Testis (tissue), 3 donors: ENCODE results near the gene LYPLA2. TPM values are rescaled to one million over a fixed set of nuclear protein-coding genes. Genes with fewer than 3 reads are reported as not detected.

ENCODE experiments used
- DNase-seq: peaks from one replicate; pipeline ENCODE4 v3.0.0-alpha.2; 2019
- H3K27ac ChIP-seq, 2 donors: fragments of 200-600 bp; sonication (generic); one replicate each; pipeline ENCODE4 v1.5.1; 2019
- H3K27me3 ChIP-seq: fragments of 200-600 bp; sonication (generic); one replicate; pipeline ENCODE4 v1.5.1; 2019
- H3K36me3 ChIP-seq: fragments of 200-600 bp; sonication (generic); one replicate; pipeline ENCODE4 v1.5.1; 2017; ENCODE audit warnings: low read depth; ENCODE audit errors: missing control alignments
- H3K4me1 ChIP-seq: fragments of 200-600 bp; sonication (generic); one replicate; pipeline ENCODE4 v1.5.1; 2019
- H3K4me3 ChIP-seq, 2 donors: fragments of 200-600 bp; sonication (generic); one replicate each; pipeline ENCODE4 v1.5.1; 2017 to 2019
- H3K9me3 ChIP-seq: fragments of 200-600 bp; sonication (generic); one replicate; pipeline ENCODE4 v1.5.1; 2017
- POLR2A ChIP-seq: fragments of 450-650 bp; IDR thresholded peaks from one replicate; pipeline ENCODE4 v1.6.1; 2017; ENCODE audit warnings: antibody characterized with exemption, mild to moderate bottlenecking, moderate library complexity
- WGBS, 2 donors: methylation state at CpG; one replicate each; pipeline ENCODE4 v1.1.5; 2018; 5-methylcytosine and 5-hydroxymethylcytosine counted together
- intact Hi-C: fragments of 100-400 bp; cut with DNase I; formaldehyde crosslinking; loops from one replicate; pipeline ENCODE4 v1.15.1; 2023; ENCODE audit warnings: low total_unique reads
- polyA plus RNA-seq: library from polyadenylated mRNA; stranded (reverse); fragments of 350-450 nt; fragmentation: Illumina TruSeq; extraction: RNeasy Lipid Tissue Mini Kit (QIAGEN cat#74804); gene quantifications from one replicate; pipeline ENCODE4 v1.2.3, GENCODE V29; 2014; ENCODE audit warnings: low read depth, low replicate concordance; ENCODE audit not compliant: insufficient read depth
- total RNA-seq, 2 donors: library from RNA; depleted of rRNA; stranded (reverse); fragments of >200 nt; gene quantifications; one replicate each; pipeline ENCODE4 v1.2.3, GENCODE V29; 2016
- TF ChIP-seq, protein P1 (sequence below), 3 experiments: fragments of 450-650 bp in 2 of 3; fragments of 200-600 bp in 1 of 3; sonication (generic) in 1 of 3; IDR thresholded peaks; one replicate each; pipeline ENCODE4 v1.5.1; 2016 to 2019; ENCODE audit warnings: antibody characterized with exemption in 3 of 3, mild to moderate bottlenecking in 2 of 3, moderate library complexity in 1 of 3

Gene LYPLA2
- total and polyA plus RNA-seq, 3 donors from 2014 or later, result 36.1 to 47.8 (median 46.5) TPM

DNA sequence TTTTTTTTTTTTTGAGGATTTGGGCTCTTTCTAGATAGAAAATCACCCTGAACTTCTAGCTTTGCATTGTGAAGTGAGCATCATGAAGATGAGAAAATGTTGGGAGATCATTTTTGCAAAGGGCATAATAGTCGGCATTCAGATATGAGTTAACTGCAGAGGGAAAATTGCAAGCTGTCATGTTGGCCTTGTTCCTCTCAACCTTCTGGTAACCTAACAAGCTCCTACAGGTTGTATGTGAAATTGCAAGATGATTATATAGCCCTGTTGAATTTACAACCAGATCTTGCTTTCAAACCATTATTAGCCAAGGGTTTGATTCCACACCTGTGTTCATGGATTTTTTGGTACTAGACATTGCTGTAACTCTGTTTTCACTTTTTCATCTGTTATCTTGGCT, 45.4 kb upstream of the LYPLA2 start:
- WGBS, 2 donors, result 53 to 69% methylated on average over 1 of the region's 1 CpG
- Histone ChIP-seq H3K36me3 (no peaks in the 10 kb centered on the region), H3K27ac (no peak overlapping the region), H3K27me3 (no peaks in the 10 kb centered on the region), H3K4me3 (no peak overlapping the region), H3K9me3 (no peaks in the 10 kb centered on the region), H3K4me1 (no peaks in the 10 kb centered on the region)
- TF ChIP-seq, protein P1, sequence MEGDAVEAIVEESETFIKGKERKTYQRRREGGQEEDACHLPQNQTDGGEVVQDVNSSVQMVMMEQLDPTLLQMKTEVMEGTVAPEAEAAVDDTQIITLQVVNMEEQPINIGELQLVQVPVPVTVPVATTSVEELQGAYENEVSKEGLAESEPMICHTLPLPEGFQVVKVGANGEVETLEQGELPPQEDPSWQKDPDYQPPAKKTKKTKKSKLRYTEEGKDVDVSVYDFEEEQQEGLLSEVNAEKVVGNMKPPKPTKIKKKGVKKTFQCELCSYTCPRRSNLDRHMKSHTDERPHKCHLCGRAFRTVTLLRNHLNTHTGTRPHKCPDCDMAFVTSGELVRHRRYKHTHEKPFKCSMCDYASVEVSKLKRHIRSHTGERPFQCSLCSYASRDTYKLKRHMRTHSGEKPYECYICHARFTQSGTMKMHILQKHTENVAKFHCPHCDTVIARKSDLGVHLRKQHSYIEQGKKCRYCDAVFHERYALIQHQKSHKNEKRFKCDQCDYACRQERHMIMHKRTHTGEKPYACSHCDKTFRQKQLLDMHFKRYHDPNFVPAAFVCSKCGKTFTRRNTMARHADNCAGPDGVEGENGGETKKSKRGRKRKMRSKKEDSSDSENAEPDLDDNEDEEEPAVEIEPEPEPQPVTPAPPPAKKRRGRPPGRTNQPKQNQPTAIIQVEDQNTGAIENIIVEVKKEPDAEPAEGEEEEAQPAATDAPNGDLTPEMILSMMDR (IDR thresholded peaks at IDR 0.05), result peak in 1 of 3 experiments; percentile 15
- no peak for TF ChIP-seq POLR2A
- intact Hi-C loops, result no loop called here
- DNase-seq, result no peak

DNA sequence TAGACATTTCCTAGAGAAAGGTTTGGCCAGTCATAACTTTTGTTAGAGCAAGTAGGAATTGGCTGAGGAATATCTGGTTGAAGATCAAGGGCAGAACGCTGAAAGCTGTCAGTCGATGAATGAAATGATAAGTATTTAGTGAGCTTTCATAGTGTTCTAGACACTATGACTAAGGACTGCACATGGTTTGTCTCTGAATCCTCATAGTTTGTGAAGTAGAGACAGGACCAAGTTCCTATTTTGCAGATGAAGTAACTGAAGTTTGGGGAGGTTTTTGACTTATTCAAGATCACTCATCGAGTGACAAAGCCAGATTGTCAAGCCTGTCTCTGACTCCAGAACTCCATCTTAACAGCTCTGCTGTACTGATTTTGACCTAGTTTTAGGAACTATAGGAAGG, 42.9 kb upstream of the LYPLA2 start:
- WGBS, 2 donors, result 74 to 91% methylated on average over 3 of the region's 3 CpGs
- intact Hi-C loops, result no loop called here

GRCh38 chr1:23751050-23751814, 39.7 kb upstream of the LYPLA2 start:
- TF ChIP-seq, protein P1 (IDR thresholded peaks at IDR 0.05), result peak in 2 of 3 experiments; percentile 26 to 53
- no peak for TF ChIP-seq POLR2A
- no peaks in the 10 kb centered on the region for H3K9me3 ChIP-seq
- 61 to 83% methylated on average over 9 to 11 of the region's 11 CpGs for WGBS, 2 donors
- no peaks in the 10 kb centered on the region for H3K4me1 ChIP-seq
- no peak overlapping the region for H3K4me3 ChIP-seq
- H3K27ac ChIP-seq, result no peak overlapping the region
- H3K36me3 ChIP-seq, result peaks cover 4% of the 10 kb centered on the region
- no peaks in the 10 kb centered on the region for H3K27me3 ChIP-seq
- intact Hi-C loops, result no loop called here
- peak; percentile 51 for DNase-seq

More for the DNA sequence above, 42.9 kb upstream of the LYPLA2 start:
- Histone ChIP-seq H3K4me1 (no peaks in the 10 kb centered on the region), H3K27ac (no peak overlapping the region), H3K27me3 (no peaks in the 10 kb centered on the region), H3K36me3 (peaks cover 4% of the 10 kb centered on the region), H3K9me3 (no peaks in the 10 kb centered on the region), H3K4me3 (no peak overlapping the region)
- TF ChIP-seq, protein P1 (IDR thresholded peaks at IDR 0.05), result no peak
- no peak for TF ChIP-seq POLR2A
- DNase-seq, result no peak

DNA sequence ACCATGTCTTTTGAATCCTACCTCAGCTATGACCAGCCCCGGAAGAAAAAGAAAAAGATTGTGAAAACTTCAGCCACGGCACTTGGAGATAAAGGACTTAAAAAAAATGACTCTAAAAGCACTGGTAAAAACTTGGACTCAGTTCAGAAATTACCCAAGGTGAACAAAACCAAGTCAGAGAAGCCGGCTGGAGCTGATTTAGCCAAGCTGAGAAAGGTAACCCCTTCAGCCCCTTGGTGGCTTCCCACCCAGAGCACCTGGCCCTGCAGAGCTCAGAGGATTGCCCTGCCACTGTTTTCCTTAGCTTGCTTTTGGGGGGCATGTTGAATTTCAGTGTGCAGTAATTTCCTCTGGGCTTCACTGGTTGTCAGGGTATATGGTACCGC, 39.1 kb upstream of the LYPLA2 start:
- TF ChIP-seq, protein P1 (IDR thresholded peaks at IDR 0.05), result no peak
- TF ChIP-seq POLR2A, result no peak
- no peak for DNase-seq
- H3K4me1 ChIP-seq, result no peaks in the 10 kb centered on the region
- peaks cover 4% of the 10 kb centered on the region for H3K36me3 ChIP-seq
- intact Hi-C loops, result no loop called here
- 81 to 87% methylated on average over 4 of the region's 4 CpGs for WGBS, 2 donors
- no peaks in the 10 kb centered on the region for H3K9me3 ChIP-seq
- no peaks in the 10 kb centered on the region for H3K27me3 ChIP-seq
- no peak overlapping the region for H3K4me3 ChIP-seq
- H3K27ac ChIP-seq, result no peak overlapping the region

- no peaks in the 10 kb centered on the region for H3K4me1 ChIP-seq
- no peak for DNase-seq
- intact Hi-C loops, result no loop called here
- no peak overlapping the region for H3K27ac ChIP-seq
- no peak for TF ChIP-seq POLR2A
- TF ChIP-seq, protein P1 (IDR thresholded peaks at IDR 0.05), result no peak
- WGBS, 2 donors, result 33 to 55% methylated on average over 1 of the region's 1 CpG
- H3K9me3 ChIP-seq, result no peaks in the 10 kb centered on the region
- H3K27me3 ChIP-seq, result no peaks in the 10 kb centered on the region
- H3K36me3 ChIP-seq, result peaks cover 4% of the 10 kb centered on the region
- H3K4me3 ChIP-seq, result no peak overlapping the region
Measured at GRCh38 chr1:23752909-23753308, 38.0 kb upstream of the LYPLA2 start.
